Rectal smooth muscle tissue (tissue), 1 donor: ENCODE results near the gene EPB41L3.

Source experiments
- H3K27ac ChIP-seq: one replicate; pipeline ENCODE4 v1.7.0; 2013; ENCODE audit warnings: low read depth, low read length, inconsistent platforms
- H3K27me3 ChIP-seq: one replicate; pipeline ENCODE4 v1.7.0; 2013; ENCODE audit warnings: low read length; ENCODE audit not compliant: control insufficient read depth, insufficient read depth
- H3K36me3 ChIP-seq: one replicate; pipeline ENCODE4 v1.7.0; 2013; ENCODE audit warnings: low read length; ENCODE audit not compliant: control insufficient read depth, insufficient read depth
- H3K4me1 ChIP-seq: one replicate; pipeline ENCODE4 v1.7.0; 2013; ENCODE audit warnings: low read length; ENCODE audit not compliant: control insufficient read depth, insufficient read depth
- H3K4me3 ChIP-seq: one replicate; pipeline ENCODE4 v1.7.0; 2013; ENCODE audit warnings: low read length
- H3K9ac ChIP-seq: one replicate; pipeline ENCODE4 v1.7.0; 2013; ENCODE audit warnings: low read length

The EPB41L3 gene

DNA sequence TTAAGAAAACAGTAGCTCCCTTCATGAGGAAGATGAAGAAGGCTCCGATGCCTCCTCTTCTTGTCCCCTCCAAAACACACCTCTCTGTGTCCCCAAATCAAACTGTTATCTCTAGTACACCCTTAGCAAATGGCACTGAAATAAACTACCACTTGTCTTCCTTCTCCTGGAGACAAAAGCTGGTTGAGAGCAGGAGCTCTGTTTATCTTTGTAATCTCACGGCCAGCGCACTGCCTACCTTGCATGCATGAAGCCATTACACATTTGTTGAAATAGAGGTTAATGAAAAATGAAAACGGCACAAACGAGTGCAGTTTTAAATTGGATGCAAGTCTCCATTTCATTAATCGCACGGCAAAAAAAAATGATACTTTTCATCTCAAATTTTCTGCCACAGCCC, 113.7 kb downstream of the EPB41L3 start:
- Histone ChIP-seq H3K36me3 (no peaks in the 10 kb centered on the region), H3K9ac (no peak overlapping the region), H3K4me3 (no peak overlapping the region), H3K4me1 (no peaks in the 10 kb centered on the region), H3K27me3 (no peaks in the 10 kb centered on the region), H3K27ac (no peak overlapping the region)

DNA sequence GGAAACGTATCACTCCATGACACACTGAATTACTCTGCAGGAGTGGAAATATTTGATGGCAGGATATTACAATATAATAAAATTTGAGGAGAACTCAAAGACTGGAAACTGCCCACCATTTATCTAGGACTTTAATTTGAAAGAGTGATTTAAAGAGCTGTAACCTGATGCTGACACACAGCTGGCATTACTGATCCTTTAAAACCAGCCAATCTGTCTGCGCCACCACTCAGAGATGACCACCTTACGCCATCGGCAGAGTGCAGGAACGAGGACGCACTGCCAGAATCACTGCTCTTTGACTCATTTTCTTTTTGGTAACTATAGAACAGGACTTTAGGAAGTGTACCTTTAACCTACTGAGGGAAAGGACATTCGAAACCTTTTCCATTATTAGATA, 114.1 kb downstream of the EPB41L3 start:
- no peak overlapping the region for H3K4me3 ChIP-seq
- H3K9ac ChIP-seq: no peak overlapping the region
- H3K27ac ChIP-seq: no peak overlapping the region
- H3K27me3 ChIP-seq: no peaks in the 10 kb centered on the region
- H3K4me1 ChIP-seq: no peaks in the 10 kb centered on the region
- H3K36me3 ChIP-seq: no peaks in the 10 kb centered on the region

DNA sequence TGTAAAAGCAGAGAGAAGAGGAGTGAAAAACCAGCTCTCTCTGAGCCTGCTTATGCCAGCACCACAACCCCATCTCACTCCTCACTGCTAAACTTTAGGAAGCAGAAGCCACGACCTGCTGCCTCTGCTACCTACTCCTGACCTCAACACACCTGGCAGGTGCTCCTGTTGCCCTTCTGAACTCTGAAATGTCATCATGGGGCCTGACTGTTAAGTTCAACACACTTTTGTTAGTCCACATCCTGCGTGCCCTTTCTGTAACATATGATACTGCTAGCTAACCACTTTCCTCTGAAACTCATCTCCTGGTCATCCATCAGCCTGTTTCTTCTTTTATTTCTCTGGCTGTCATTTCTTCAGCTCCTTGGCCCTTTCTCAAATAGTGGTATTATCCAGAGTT, 118.1 kb downstream of the EPB41L3 start:
- H3K27me3 ChIP-seq: no peaks in the 10 kb centered on the region
- no peak overlapping the region for H3K4me3 ChIP-seq
- no peaks in the 10 kb centered on the region for H3K4me1 ChIP-seq
- H3K9ac ChIP-seq: no peak overlapping the region
- H3K36me3 ChIP-seq: peaks cover 2% of the 10 kb centered on the region
- no peak overlapping the region for H3K27ac ChIP-seq

DNA sequence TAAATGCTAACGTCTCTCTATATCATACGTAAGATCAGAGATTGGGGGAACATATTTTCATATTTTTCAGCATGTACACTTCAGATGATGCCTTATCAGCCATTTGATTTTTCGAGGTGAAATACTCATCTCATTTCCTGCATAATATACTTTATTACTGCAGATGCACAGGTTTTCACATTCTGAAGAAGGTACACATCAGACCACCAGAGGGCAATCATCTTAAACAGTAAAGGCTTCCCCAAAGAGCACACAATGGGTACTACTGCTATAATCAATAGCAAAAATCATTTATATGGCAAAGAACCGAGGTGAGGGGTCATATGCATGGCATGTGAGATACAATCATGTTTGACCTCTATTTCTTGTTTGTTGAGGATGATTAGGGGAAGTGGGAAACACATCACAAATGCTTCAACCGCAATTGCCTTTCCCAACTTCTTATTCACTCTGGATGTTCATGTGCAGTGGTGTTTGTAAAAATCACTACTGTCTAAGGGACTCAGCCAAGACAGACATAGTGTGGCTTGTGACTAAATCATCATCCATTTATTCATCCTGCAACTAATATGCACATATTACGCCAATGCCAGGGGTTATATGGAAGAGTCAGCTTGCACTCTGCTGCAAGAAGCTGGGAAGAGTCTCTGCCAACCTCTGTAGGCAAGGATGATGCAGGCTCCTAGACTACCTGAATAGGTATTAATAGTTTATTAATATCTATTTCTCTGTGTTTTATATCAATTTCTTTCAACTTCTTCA, 118.7 kb downstream of the EPB41L3 start:
- Histone ChIP-seq H3K4me3 (no peak overlapping the region), H3K27me3 (no peaks in the 10 kb centered on the region), H3K9ac (no peak overlapping the region), H3K4me1 (no peaks in the 10 kb centered on the region), H3K27ac (no peak overlapping the region), H3K36me3 (peaks cover 2% of the 10 kb centered on the region)

DNA sequence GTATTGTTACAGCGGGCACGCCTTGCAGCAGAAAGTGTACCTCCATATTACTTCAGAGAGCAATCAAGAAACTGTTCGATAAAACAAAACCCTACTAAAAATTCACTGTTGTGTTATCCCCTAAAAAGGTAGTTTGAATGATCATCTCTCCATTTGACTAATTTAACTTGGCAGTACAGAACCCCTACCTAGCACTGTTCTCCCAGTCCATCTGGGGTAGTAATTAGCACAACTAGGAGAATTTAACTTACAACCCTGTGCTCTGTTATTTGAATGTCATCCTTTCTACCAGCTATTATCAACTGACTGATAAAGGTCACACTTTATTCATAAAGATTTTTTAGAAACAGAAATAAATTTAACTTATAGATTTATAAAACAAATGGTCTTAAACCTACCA, 121.2 kb downstream of the EPB41L3 start:
- no peak overlapping the region for H3K9ac ChIP-seq

DNA sequence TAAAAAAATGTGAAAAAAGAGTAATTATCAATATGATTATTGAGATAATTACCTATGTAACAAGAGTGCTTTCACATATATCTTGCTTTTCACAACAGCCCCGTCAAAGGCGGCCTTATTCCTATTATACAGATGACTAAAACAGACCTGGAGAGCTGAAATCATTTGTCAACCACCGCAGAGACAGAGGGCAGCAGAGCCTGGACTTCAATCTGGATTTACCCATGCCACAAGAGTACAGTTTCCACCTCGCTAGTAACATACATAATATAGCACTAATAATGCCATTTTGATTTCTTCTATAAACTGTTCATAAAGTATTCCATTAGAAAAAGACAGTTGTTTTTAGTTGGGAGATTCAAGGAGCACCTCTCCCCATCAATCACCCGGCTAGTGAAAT, 121.8 kb downstream of the EPB41L3 start:
- Histone ChIP-seq H3K9ac (no peak overlapping the region), H3K4me3 (no peak overlapping the region), H3K27ac (no peak overlapping the region), H3K27me3 (no peaks in the 10 kb centered on the region), H3K4me1 (no peaks in the 10 kb centered on the region), H3K36me3 (peaks cover 5% of the 10 kb centered on the region)

More for the DNA sequence above, 121.2 kb downstream of the EPB41L3 start:
- no peaks in the 10 kb centered on the region for H3K4me1 ChIP-seq
- H3K4me3 ChIP-seq: no peak overlapping the region
- peaks cover 5% of the 10 kb centered on the region for H3K36me3 ChIP-seq
- no peaks in the 10 kb centered on the region for H3K27me3 ChIP-seq
- no peak overlapping the region for H3K27ac ChIP-seq

DNA sequence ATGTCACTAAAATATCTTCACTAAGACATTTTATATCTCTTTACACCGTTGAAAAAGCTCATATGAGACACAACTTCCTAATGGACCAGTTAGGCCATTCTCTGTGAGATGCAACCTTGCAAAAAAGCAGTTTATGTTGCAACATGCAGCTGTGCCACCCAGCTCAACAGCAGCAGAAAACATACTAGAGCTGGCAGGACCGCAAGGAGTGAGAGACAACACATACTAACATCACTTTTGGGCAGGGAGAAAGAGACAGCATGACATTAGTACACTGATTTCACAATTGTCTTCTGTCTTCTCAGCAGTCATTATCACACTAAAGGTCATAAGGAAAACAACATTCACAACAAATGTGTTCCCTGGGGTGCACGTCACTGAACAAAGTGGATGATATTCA, 122.9 kb downstream of the EPB41L3 start:
- Histone ChIP-seq H3K36me3 (peaks cover 5% of the 10 kb centered on the region), H3K4me1 (no peaks in the 10 kb centered on the region), H3K9ac (no peak overlapping the region), H3K4me3 (no peak overlapping the region), H3K27ac (no peak overlapping the region), H3K27me3 (no peaks in the 10 kb centered on the region)

DNA sequence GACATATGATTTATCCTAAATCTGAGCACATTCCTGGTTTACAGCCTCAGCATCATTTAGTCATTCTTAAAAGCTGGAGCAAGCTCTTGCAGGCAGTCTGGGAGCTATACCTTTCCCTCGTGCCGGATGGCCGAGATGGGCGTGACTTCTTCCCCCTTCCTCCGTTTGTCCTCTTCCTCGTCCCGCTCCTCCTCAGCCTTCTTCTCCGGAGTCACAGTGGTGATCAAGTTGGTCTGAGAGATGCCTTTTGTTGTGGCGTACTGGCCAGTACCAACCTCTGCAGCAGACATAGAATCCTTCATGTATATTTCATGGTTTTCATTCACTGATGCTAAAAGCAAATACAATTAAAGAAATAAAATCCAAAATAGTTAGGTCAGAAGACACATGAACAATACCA, 124.2 kb downstream of the EPB41L3 start:
- Histone ChIP-seq H3K9ac (no peak overlapping the region), H3K36me3 (peaks cover 9% of the 10 kb centered on the region), H3K27me3 (no peaks in the 10 kb centered on the region), H3K4me3 (no peak overlapping the region), H3K4me1 (no peaks in the 10 kb centered on the region), H3K27ac (no peak overlapping the region)

DNA sequence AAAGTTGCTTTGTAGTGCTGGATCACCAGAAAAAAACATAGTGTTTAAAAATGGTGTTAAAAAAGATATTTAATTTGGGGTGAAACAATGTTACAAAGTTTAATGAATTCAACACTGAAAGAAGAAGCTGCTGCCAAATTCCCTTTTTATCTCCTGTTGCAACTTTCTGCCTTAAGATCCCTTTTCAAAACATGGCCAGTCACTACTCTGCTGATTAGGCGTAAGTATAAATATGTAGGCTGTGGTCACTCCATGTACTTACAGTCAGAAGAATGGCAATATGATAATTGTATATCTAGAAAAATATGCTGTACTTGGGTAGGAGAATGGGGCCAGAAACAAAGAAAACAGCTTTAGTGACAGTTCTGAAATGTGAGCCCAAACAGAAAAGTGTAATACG, 124.8 kb downstream of the EPB41L3 start:
- H3K27ac ChIP-seq: no peak overlapping the region
- no peaks in the 10 kb centered on the region for H3K27me3 ChIP-seq
- no peaks in the 10 kb centered on the region for H3K4me1 ChIP-seq
- no peak overlapping the region for H3K9ac ChIP-seq
- H3K4me3 ChIP-seq: no peak overlapping the region
- H3K36me3 ChIP-seq: peaks cover 9% of the 10 kb centered on the region

DNA sequence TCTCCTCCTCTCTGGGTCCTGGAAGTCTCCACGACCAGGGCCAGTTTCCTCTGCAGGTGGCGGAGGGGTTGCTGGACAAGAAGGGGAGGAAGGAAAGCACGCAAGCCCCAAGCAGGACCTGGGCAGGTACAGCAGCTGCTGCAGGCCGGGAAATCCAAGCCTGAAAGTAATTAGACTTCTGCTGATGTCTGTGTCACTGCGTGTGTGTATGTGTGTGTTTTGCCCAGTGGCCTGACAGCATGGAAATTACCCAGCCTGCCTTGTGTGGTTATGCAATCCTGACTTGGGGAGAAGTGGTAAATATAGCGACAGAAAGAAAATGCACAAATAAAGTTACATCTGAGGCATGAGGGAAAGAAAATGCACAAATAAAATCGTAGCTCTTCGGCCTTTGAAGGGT, 126.5 kb downstream of the EPB41L3 start:
- Histone ChIP-seq H3K4me3 (no peak overlapping the region), H3K27ac (no peak overlapping the region), H3K36me3 (peaks cover 9% of the 10 kb centered on the region), H3K4me1 (no peaks in the 10 kb centered on the region), H3K27me3 (no peaks in the 10 kb centered on the region), H3K9ac (no peak overlapping the region)

DNA sequence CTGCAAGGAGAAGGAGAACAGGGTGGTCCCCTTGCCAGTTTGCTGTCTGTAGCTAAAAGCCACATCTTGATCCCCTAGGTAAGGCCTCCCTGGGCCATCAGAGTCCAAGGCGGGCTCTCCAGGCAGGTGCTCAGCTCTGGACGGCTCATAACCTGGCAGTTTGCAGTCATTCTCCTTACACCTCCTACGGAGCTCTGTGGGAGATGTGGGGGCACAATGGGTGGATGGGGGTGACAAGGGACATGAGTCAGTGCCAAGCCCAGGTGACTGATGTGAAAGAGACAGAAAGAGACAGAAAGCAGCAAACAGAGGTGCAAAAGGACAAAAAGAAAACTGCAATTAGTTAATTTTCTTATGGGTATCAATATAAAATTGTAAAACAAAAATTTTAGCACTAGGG, 127.7 kb downstream of the EPB41L3 start:
- Histone ChIP-seq H3K4me3 (no peak overlapping the region), H3K9ac (no peak overlapping the region), H3K36me3 (peaks cover 9% of the 10 kb centered on the region), H3K27me3 (no peaks in the 10 kb centered on the region), H3K4me1 (no peaks in the 10 kb centered on the region), H3K27ac (no peak overlapping the region)

DNA sequence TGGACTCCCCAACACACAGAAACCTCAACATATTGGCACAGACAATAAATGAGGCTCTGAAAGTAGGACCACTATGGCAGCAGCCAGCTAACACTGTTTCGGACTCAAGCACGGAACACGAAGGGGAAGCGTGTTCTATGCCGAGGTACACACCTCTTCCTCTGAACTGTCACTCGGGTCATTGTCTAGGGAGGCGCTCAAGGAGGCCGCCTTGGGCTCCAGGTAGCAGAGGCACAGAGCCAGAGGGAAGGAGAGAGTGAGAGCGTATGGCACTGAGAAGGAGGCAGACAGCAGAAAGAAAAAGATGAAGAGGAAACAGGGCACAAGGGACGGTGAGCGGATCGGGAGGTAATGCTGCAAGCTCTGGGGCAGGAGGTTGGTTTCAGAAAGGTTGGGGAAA, 128.1 kb downstream of the EPB41L3 start:
- Histone ChIP-seq H3K27me3 (no peaks in the 10 kb centered on the region), H3K9ac (no peak overlapping the region), H3K4me3 (no peak overlapping the region), H3K27ac (no peak overlapping the region), H3K36me3 (peaks cover 7% of the 10 kb centered on the region), H3K4me1 (no peaks in the 10 kb centered on the region)

DNA sequence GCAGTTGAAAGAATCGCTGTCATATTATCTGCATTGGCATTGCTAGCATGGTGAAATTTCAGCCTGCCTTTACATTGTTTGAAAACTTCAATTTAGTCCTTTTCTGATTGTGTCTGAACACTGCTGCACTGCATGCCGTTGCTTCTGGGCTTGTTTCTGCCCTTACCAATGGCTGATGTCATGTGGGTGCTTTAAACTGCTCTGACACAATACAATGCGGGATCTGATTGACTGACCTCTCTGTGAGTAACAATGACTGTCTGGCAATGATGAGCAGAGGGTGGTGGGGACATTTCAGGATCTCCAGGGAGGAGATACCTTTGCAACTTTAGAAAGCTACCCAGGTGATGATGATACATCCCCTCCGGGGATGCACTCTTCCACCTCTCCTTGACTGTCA, 128.8 kb downstream of the EPB41L3 start:
- Histone ChIP-seq H3K36me3 (peaks cover 7% of the 10 kb centered on the region), H3K4me3 (no peak overlapping the region), H3K27me3 (no peaks in the 10 kb centered on the region), H3K4me1 (no peaks in the 10 kb centered on the region), H3K27ac (no peak overlapping the region), H3K9ac (no peak overlapping the region)
